ENCODE results near the gene INS. TPM values are rescaled to one million over a fixed set of nuclear protein-coding genes. Genes with fewer than 3 reads are reported as not detected.

INS gene
- total and polyA plus RNA-seq, 2 donors (not counting 1 experiment from before 2014, with no cell fraction given): not detected

GRCh38 chr11:2167141-2168045 is 6.4 kb upstream of the INS start:
- no peaks in the 10 kb centered on the region for H3K4me1 Mint-ChIP-seq
- Histone ChIP-seq H4K20me1 (ENCODE audit: control insufficient read depth, insufficient read depth, low read length, poor library complexity, severe bottlenecking) (no peaks in the 10 kb centered on the region), H3K4me2 (replicated peaks; ENCODE audit: low read depth, low read length, poor library complexity, severe bottlenecking) (no peak overlapping the region), H3K27ac (ENCODE audit: low read length in 2 of 2) (no peak overlapping the region), H3K27me3 (replicated peaks in 1 of 4; ENCODE audit: control extremely low read depth in 1 of 4, control insufficient read depth in 3 of 4, insufficient read depth in 4 of 4, low read length in 3 of 4) (peaks cover 0 to 10% (median 0%) of the 10 kb centered on the region in 4 experiments), H3K9me3 (ENCODE audit: control extremely low read depth in 1 of 3, control insufficient read depth in 2 of 3, insufficient read depth in 1 of 3, low read length in 2 of 3) (no peaks in the 10 kb centered on the region), H2AFZ (ENCODE audit: insufficient read depth, low read depth, low read length, poor library complexity, severe bottlenecking) (no peak overlapping the region), H3K4me1 (ENCODE audit: control insufficient read depth in 2 of 2, insufficient read depth in 2 of 2, low read length in 2 of 2) (peaks cover 0 to 3% of the 10 kb centered on the region in 2 donors), H3K4me3 (ENCODE audit: control extremely low read depth in 1 of 5, extremely low read depth in 1 of 5, insufficient read depth in 1 of 5, low read depth in 2 of 5, low read length in 4 of 5) (no peak overlapping the region), H3K36me3 (replicated peaks in 1 of 2; ENCODE audit: control extremely low read depth in 1 of 2, control insufficient read depth in 1 of 2, extremely low read depth in 1 of 2, insufficient read depth in 2 of 2, low read length in 1 of 2) (no peaks in the 10 kb centered on the region), H3K79me2 (ENCODE audit: control insufficient read depth, insufficient read depth, low read length) (no peaks in the 10 kb centered on the region), H3K9ac (ENCODE audit: low read length) (no peak overlapping the region)
- POLR2A ChIA-PET: no interaction called here
- H3K27ac Mint-ChIP-seq: no peak overlapping the region
- no peak for ATAC-seq (ENCODE audit: low read depth)
- H3K9me3 Mint-ChIP-seq (ENCODE audit: insufficient read depth): no peaks in the 10 kb centered on the region
- WGBS (ENCODE audit: insufficient coverage): 85% methylated on average over 28 of the region's 31 CpGs
- DNase-seq: no peak
- H3K4me3 Mint-ChIP-seq: no peak overlapping the region
- TF ChIP-seq CTCF (IDR thresholded peaks at IDR 0.05): no peak
- TF ChIP-seq EZH2 (IDR thresholded peaks at IDR 0.05; ENCODE audit: borderline replicate concordance, insufficient read depth, low read depth, low read length, poor library complexity, severe bottlenecking): no peak
- H3K27me3 Mint-ChIP-seq: no peaks in the 10 kb centered on the region
- CTCF ChIA-PET: interaction anchor here (0.8 to 3.7 kb wide), 5 partner anchors 11 to 255 kb away, joined by 3 to 23 read pairs (median 3); no protein-coding TSS in a partner anchor
- intact Hi-C loops (cut with micrococcal nuclease): no loop called here
